Stimulated activated CD8-positive, alpha-beta memory T cell treated with anti-CD3 and anti-CD28 coated beads, Interleukin-15, amount 100 ng/mL, for 4 hours (primary cell): ENCODE measurements around the gene PRR16.

ENCODE experiments used
- DNase-seq, 2 donors: peaks; one replicate each; pipeline ENCODE4 v3.0.0-alpha.2; 2020; ENCODE audit warnings: low read depth in 2 of 2

The PRR16 gene

GRCh38 chr5:120567921-120568320, 103.8 kb downstream of the PRR16 start:
- DNase-seq, result no peak

GRCh38 chr5:120568711-120569110, 104.6 kb downstream of the PRR16 start:
- DNase-seq, result no peak

DNA sequence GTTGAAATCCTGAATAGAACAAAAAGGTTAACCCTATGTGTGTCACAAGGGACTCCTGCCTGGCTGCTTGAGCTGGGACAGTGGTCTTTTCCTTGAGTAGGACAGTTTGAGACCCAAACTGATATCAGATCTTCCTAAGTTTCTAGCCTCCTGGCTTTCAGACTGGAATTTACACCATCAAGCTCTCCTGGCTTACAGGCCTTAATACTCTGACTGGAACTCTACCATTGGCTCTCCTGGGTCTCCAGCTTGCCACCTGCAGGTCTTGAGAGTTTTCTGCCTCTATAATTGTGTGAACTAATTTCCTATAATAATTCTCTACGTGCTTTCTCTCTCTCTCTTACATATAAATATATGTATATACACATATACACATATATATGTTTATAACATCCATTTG, 112.5 kb downstream of the PRR16 start:
- no peak for DNase-seq

DNA sequence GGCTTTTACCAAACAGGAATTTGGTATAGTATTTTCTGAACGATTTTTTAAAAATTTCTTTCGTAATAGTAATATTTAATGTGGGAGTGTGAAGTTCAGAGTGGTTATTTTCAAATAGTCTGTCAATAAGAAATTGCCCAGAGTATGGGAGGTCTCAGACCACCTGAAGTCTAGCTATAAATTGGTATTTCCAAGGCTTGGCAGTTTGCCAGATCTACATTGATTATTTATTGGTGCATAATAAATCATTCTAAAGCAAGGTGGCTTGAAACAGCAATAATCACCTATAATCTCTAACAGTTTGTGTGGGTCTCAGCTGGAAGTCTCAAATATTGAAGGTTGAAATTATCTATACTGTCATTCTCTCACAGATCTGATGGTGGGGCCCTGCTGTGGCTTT, 118.5 kb downstream of the PRR16 start:
- DNase-seq, result no peak

DNA sequence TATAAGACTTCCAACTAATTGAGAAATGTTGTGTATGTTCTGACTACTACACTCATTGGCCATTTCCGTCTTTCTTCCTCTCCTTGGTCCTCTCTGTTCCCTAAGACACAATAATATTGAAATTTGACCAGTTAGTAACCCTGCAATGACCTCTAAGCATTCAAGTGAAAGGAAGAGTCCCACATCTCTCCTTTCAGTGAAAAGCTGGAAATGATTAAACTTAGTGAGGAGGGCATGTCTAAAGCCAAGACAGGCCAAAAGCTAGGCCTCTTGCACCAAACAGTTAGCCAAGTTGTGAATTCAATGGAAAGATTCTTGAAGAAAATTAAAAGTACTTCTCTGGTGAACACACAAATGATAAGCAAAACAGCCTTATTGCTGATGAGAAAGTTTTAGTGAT, 122.5 kb downstream of the PRR16 start:
- no peak for DNase-seq

- DNase-seq, result no peak
Measured at GRCh38 chr5:120591911-120592310, 127.8 kb downstream of the PRR16 start.

DNA sequence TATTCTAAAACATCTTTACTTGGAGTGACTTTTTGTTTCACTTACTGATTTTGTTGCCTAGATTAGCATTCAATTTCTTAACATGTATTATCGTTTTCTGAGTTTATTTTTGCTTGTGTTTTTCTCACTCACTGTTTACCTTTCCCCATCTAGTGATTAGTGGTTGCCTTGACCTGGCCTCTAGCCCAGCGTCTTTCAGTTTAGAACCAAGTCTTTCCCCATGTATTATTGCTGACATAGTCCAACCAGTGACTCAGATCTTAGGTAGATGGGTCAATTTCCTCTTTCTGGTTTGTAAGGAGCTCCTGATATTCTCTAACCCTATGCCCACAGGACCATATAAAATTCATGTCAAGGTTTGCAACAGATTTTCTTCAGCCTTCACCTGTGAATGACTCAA, 135.5 kb downstream of the PRR16 start:
- no peak for DNase-seq

- DNase-seq, result no peak
Measured at GRCh38 chr5:120600639-120601038, 136.5 kb downstream of the PRR16 start.

DNA sequence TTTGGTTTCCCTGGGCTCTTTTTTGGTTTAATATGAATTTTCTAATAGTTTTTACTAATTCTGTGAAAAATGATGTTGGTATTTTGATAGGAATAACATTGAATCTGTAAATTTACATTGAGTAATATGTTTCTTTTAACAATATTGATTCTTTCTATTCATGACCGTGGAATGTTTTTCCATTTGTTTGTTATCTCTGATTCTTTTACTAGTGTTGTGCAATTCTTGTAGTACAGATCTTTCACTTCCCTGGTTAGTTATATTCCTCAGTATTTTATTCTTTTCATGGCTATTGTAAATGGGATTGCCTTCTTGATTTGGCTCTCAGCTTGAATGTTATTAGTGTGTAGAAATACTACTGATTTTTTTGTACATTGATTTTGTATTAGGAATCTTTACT, 137.9 kb downstream of the PRR16 start:
- DNase-seq, result no peak

DNA sequence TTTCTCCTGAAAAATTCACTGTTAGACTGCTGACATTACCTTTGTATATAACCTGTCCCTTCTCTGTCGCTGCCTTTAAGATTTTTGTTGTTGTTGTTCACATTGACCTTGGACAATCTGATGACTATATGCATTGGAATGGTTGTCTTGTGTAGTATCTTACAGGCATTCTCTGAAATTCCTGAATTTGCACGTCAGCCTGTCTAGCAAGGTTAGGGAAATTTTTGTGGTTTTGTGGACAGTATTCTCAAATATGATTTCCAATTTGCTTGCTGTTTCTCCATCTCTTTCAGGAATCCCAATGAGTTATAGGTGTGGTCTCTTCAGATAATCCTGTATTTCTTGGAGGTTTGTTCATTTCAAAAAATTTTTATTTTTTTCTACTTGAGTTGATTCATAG, 140.8 kb downstream of the PRR16 start:
- DNase-seq, result no peak

GRCh38 chr5:120605325-120606079, 141.4 kb downstream of the PRR16 start:
- no peak for DNase-seq

GRCh38 chr5:120609570-120609969, 145.5 kb downstream of the PRR16 start:
- DNase-seq, result no peak

- DNase-seq, result no peak
Measured at GRCh38 chr5:120610145-120610544, 146.0 kb downstream of the PRR16 start.

DNA sequence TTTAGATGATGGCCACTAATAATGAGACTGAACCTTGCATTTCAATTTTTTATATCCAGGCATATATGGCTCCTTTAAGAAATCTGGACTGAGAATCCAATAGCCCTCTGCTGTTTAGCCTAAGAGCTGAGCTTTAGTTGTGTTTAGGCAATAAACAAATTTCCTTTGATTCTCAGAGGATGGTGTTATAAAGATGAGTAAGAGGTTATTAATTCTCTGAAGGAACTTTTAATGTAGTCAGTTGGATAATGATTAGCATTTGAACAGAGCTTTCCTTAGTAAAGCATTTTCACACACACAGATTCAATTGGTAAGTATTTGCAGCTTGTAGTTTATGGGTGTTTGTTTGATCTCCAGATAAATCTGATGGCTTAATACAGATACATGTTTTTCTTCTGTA, 149.6 kb downstream of the PRR16 start:
- DNase-seq, result no peak

- no peak for DNase-seq
Measured at GRCh38 chr5:120614531-120615180, 150.6 kb downstream of the PRR16 start.

DNA sequence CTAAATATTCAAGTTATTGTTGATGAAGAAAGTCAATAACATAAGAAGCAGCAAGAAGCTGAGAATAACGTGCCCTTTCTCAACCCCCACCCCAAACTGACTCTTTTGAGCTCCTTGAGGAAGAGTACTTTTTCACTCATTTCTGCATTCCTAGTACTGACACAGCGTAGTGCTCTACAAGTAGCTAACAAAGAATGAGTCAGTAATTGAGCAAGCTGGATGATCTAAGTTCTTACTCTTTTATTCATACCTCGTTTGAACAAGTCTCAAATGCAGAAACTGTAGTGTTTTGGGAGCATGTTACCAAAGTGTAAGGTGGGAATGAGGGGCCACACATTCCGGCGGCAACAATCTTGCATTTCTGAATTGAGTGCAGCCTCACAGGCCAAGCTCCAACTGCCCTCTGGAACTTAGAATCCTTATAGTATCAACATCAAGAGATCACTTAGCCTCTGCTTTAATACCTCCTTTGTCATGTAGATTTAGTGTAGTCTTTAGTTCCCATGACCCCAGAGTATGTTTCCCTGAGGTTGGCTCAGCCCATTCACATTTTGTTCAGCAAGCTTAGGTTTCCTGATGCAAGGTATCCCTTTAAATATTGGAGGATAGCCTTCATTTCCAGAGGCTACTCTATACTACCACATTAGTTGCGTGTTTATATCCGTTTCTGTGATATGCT, 152.0 kb downstream of the PRR16 start:
- no peak for DNase-seq

DNA sequence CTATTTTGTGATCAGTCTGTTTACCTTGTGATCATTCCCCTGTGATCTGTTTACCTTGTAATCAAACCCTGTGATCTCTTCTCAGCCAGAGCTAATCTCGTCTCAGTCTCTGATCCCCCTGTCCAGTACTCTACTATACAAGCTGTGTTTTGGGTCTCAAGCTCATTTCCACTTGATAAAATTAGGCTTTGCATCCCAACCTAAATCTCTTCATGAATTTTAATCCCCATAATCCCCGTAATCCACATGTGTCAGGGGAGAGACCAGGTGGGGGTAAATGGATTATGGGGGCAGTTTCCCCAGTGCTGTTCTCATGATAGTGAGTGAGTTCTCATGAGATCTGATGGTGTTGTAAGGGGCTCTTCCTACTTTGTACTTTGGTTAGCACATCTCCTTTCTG, 157.2 kb downstream of the PRR16 start:
- DNase-seq, result no peak

- DNase-seq, result no peak
Measured at GRCh38 chr5:120624021-120624563, 160.0 kb downstream of the PRR16 start.

DNA sequence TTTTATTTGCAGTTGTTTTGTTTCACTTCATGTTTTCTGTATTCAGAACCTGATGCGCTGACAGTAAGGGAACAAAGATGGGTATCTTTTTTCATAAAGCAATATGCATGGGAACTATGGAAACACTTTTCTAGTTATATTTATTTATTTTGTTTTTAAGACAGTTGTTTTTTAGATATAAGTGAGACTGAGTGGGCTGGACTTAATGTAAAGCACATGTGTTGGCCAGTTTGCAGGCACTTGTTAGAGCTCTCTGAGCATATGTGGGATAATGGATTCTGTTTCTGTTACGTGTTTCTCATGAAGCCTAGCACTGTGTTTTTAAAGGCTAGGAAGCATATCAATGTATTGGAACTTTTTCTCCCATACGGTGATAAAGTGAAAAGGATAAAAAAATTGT, 164.1 kb downstream of the PRR16 start:
- DNase-seq, result no peak

DNA sequence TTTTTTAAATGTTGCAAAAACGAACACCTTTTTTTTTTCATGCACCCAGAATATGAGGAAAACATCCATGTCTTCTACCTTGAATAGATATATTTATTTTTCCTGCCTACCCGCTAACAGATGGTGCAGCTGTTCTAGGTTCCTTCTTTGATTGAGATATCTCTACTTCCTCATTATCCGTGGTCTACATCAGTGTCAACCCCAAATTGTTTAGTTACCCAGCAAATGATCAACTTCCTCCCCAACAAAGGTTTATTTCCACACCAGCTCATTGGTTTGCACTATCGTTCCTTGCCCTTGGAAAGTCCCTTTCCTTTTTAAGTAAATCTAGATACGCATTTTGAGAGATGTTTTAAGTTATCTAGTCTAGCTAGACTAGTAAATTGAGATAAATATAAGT, 166.4 kb downstream of the PRR16 start:
- DNase-seq, result no peak

GRCh38 chr5:120631611-120632010, 167.5 kb downstream of the PRR16 start:
- no peak for DNase-seq

DNA sequence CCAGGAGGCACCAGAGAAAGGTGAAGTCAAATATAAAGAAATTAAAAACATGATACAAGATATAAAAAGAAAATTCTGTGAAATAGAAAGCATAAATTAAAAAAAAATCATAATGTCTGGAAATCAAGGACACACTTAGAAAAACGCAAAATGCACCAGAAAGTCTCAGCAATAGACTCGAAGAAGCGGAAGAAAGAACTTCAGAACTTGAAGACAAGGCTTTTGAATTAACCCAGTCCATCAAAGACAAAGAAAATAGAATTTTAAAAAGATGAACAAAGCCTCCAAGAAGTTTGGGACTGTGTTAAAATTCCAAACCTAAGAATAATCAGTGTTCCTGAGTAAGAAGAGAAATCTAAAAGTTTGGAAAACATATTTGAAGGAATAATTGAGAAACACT, 168.3 kb downstream of the PRR16 start:
- DNase-seq, result no peak

GRCh38 chr5:120638449-120638848, 174.3 kb downstream of the PRR16 start:
- no peak for DNase-seq
